Activated B cell treated with CpG ODN at 0.5 μM for 24 hours (primary cell): ENCODE data around the gene AKAP4. TPM values are rescaled to one million over a fixed set of nuclear protein-coding genes. Genes with fewer than 3 reads are reported as not detected.

Source experiments
- ATAC-seq: fragments of 200-7000 bp; cut with Tn5 transposase; one replicate; pipeline ENCODE4 v1.10.0; 2021; ENCODE audit warnings: low read depth, mild to moderate bottlenecking, moderate library complexity
- CTCF ChIA-PET: fragments of 350-600 bp; sonication (Branson Sonifier 250); formaldehyde crosslinking; loops from one replicate; lab custom pipeline; 2021; ENCODE audit warnings: antibody characterized with exemption; lab: Charles Lee
- POLR2A ChIA-PET: fragments of 350-600 bp; sonication (Branson Sonifier 250); formaldehyde crosslinking; loops from one replicate; lab custom pipeline; 2021; ENCODE audit warnings: antibody characterized with exemption; lab: Charles Lee
- DNase-seq: peaks from one replicate; pipeline ENCODE4 v3.0.0; 2022
- H3K27ac Mint-ChIP-seq: one replicate; pipeline ENCODE4 v1.8.0; 2020; ENCODE audit warnings: mixed read lengths
- H3K27me3 Mint-ChIP-seq: one replicate; pipeline ENCODE4 v1.8.0; 2021; ENCODE audit warnings: mixed read lengths
- H3K36me3 Mint-ChIP-seq: one replicate; pipeline ENCODE4 v1.8.0; 2021; ENCODE audit warnings: low read depth, mixed read lengths
- H3K4me1 Mint-ChIP-seq: one replicate; pipeline ENCODE4 v1.8.0; 2021; ENCODE audit warnings: mixed read lengths
- H3K4me3 Mint-ChIP-seq: one replicate; pipeline ENCODE4 v1.8.0; 2020; ENCODE audit warnings: mild to moderate bottlenecking, mixed read lengths
- H3K9me3 Mint-ChIP-seq: one replicate; pipeline ENCODE4 v1.8.0; 2020; ENCODE audit warnings: mixed read lengths
- CTCF ChIP-seq: fragments of 200-600 bp; IDR thresholded peaks from one replicate; pipeline ENCODE4 v1.8.0; 2022; ENCODE audit warnings: antibody characterized with exemption, mild to moderate bottlenecking
- intact Hi-C: fragments of 100-400 bp; cut with micrococcal nuclease; formaldehyde crosslinking; loops from one replicate; pipeline ENCODE4 v1.15.1; 2024
- total RNA-seq: library from RNA; stranded (reverse); gene quantifications from 2 replicates; pipeline ENCODE4 v1.2.3, GENCODE V29; 2022

Gene AKAP4
- total RNA-seq, 1 donor from 2014 or later, result not detected

- ATAC-seq (no peak), DNase-seq (no peak)
- Mint-ChIP-seq H3K27me3 (peaks cover 3% of the 10 kb centered on the region), H3K27ac (no peak overlapping the region), H3K4me1 (no peaks in the 10 kb centered on the region), H3K36me3 (no peaks in the 10 kb centered on the region), H3K9me3 (peaks cover 5% of the 10 kb centered on the region), H3K4me3 (no peak overlapping the region)
- TF ChIP-seq CTCF, result no peak
- intact Hi-C loops, result no loop called here
- CTCF ChIA-PET, result no interaction called here
- POLR2A ChIA-PET, result interaction anchor here (0.6 kb wide), 1 partner anchor 192 kb away, joined by 4 read pairs; no protein-coding TSS in a partner anchor
Measured at GRCh38 chrX:50157545-50158135, 43.2 kb downstream of the AKAP4 start.

- CTCF ChIA-PET, result no interaction called here
- POLR2A ChIA-PET, result no interaction called here
Measured at GRCh38 chrX:50154429-50154828, 46.4 kb downstream of the AKAP4 start.

GRCh38 chrX:50152456-50152855 is 48.4 kb downstream of the AKAP4 start:
- ChIA-PET CTCF (no interaction called here), POLR2A (no interaction called here)
- intact Hi-C loops, result no loop called here
- H3K4me3 Mint-ChIP-seq, result no peak overlapping the region
- no peak for TF ChIP-seq CTCF
- peaks cover 3% of the 10 kb centered on the region for H3K27me3 Mint-ChIP-seq
- no peaks in the 10 kb centered on the region for H3K4me1 Mint-ChIP-seq
- no peak for DNase-seq
- ATAC-seq, result no peak
- no peak overlapping the region for H3K27ac Mint-ChIP-seq
- peaks cover 5% of the 10 kb centered on the region for H3K9me3 Mint-ChIP-seq
- H3K36me3 Mint-ChIP-seq, result no peaks in the 10 kb centered on the region

More at GRCh38 chrX:50154429-50154828, 46.4 kb downstream of the AKAP4 start:
- H3K27me3 Mint-ChIP-seq, result peaks cover 3% of the 10 kb centered on the region
- DNase-seq, result no peak
- no peak for TF ChIP-seq CTCF
- no peaks in the 10 kb centered on the region for H3K4me1 Mint-ChIP-seq
- intact Hi-C loops, result no loop called here
- peaks cover 5% of the 10 kb centered on the region for H3K9me3 Mint-ChIP-seq
- no peak for ATAC-seq
- no peak overlapping the region for H3K4me3 Mint-ChIP-seq
- no peaks in the 10 kb centered on the region for H3K36me3 Mint-ChIP-seq
- no peak overlapping the region for H3K27ac Mint-ChIP-seq

- H3K4me3 Mint-ChIP-seq, result no peak overlapping the region
- no peaks in the 10 kb centered on the region for H3K36me3 Mint-ChIP-seq
- no peak for DNase-seq
- no peak overlapping the region for H3K27ac Mint-ChIP-seq
- ChIA-PET CTCF (no interaction called here), POLR2A (no interaction called here)
- peaks cover 2% of the 10 kb centered on the region for H3K27me3 Mint-ChIP-seq
- intact Hi-C loops, result no loop called here
- TF ChIP-seq CTCF, result no peak
- ATAC-seq, result no peak
- no peaks in the 10 kb centered on the region for H3K4me1 Mint-ChIP-seq
- H3K9me3 Mint-ChIP-seq, result no peaks in the 10 kb centered on the region
Measured at GRCh38 chrX:50147972-50148371, 52.8 kb downstream of the AKAP4 start.

Other genes starting within 250 kb of the AKAP4 start
- 0.37 and 1.4 TPM in 2 replicates for gene CCNB3, start 3.8 kb upstream of the AKAP4 start, total RNA-seq